ENCODE measurements around the gene MYRIP.

Gene MYRIP

DNA sequence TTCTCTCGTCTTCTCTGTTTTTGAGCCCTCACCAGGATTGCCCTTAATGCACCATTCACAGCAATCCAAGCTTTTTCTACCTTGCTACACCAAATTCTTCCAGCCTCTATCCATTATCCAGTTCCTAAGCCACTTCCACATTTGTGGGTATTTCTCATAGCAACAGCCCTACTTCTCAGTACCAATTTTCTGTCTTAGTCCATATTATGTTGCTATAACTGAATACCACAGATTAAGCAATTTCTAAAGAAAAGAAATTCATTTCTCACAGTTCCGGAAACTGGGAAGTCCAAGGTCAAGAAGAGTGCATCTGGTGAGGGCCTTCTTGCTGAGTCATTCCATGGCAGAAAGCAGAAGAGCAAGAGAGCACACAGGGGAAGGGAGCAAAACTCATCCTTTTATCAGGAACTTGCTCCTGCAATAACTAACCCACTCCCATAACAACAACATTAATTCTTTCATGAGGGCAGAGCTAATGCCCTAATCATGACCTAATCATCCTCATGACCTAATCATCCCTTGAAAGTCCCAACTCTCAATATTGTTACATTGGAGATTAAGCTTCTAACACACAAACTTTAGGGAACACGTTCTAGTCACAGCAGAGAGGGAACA, 490.4 kb downstream of the MYRIP start:
- Histone ChIP-seq H3K4me1 (ENCODE audit: control insufficient read depth in 1 of 2, insufficient read depth in 1 of 2, low read depth in 1 of 2, low read length in 1 of 2) (peaks cover 29 to 38% of the 10 kb centered on the region in 2 experiments), H3K4me3 (ENCODE audit: low read depth in 1 of 2, low read length in 1 of 2) (peak overlapping the region; percentile 16 to 49), H3K27ac (peak overlapping the region; percentile 80), H3K27me3 (no peaks in the 10 kb centered on the region), H3K36me3 (no peaks in the 10 kb centered on the region), H3K9me3 (no peaks in the 10 kb centered on the region)
- TF ChIP-seq, protein P1, sequence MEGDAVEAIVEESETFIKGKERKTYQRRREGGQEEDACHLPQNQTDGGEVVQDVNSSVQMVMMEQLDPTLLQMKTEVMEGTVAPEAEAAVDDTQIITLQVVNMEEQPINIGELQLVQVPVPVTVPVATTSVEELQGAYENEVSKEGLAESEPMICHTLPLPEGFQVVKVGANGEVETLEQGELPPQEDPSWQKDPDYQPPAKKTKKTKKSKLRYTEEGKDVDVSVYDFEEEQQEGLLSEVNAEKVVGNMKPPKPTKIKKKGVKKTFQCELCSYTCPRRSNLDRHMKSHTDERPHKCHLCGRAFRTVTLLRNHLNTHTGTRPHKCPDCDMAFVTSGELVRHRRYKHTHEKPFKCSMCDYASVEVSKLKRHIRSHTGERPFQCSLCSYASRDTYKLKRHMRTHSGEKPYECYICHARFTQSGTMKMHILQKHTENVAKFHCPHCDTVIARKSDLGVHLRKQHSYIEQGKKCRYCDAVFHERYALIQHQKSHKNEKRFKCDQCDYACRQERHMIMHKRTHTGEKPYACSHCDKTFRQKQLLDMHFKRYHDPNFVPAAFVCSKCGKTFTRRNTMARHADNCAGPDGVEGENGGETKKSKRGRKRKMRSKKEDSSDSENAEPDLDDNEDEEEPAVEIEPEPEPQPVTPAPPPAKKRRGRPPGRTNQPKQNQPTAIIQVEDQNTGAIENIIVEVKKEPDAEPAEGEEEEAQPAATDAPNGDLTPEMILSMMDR (IDR thresholded peaks at IDR 0.05): no peak

DNA sequence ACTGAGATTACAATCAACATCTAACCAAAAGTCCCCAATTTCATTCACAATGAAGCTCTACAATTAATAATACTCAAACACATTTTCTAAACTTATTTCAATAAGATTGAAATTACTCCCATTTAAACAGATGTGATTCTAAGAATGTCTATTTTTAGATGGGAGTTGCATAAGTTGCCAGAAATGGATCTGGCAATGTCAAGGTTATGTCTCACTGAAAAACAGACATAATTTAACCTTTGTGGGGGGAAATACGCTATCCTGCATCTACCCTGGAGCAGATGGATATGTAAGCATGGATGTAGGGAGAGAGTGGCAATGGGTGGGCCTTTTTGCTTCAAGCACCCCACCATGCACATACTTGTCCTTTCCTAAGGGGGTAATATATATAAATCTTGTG, 493.4 kb downstream of the MYRIP start:
- H3K9me3 ChIP-seq: no peaks in the 10 kb centered on the region
- no peak overlapping the region for H3K27ac ChIP-seq
- H3K4me1 ChIP-seq (ENCODE audit: control insufficient read depth in 1 of 2, insufficient read depth in 1 of 2, low read depth in 1 of 2, low read length in 1 of 2): peaks cover 29 to 38% of the 10 kb centered on the region in 2 experiments
- no peaks in the 10 kb centered on the region for H3K27me3 ChIP-seq
- no peaks in the 10 kb centered on the region for H3K36me3 ChIP-seq
- no peak overlapping the region for H3K4me3 ChIP-seq (ENCODE audit: low read depth in 1 of 2, low read length in 1 of 2)
- TF ChIP-seq, protein P1 (IDR thresholded peaks at IDR 0.05): no peak

DNA sequence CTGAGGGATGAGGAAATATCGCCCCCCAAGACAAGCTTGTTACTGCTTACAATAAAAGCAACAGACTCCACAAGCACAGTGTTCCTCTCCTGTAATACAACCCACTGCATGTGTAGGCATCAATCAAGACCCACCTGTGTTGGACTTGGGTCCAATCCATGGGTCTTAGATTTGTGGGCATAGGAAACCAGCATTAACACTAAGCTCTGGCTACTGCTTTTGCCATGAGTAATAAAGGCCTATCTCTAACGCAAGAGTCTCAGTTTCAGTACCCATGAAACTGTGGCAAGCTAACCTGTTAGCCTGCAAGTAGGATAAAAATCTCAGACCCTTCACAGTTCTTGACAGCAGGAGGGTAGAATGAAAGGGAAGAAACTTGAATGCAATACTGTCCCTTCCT, 494.9 kb downstream of the MYRIP start:
- TF ChIP-seq, protein P1 (IDR thresholded peaks at IDR 0.05): no peak
- Histone ChIP-seq H3K27me3 (no peaks in the 10 kb centered on the region), H3K9me3 (no peaks in the 10 kb centered on the region), H3K4me1 (ENCODE audit: control insufficient read depth in 1 of 2, insufficient read depth in 1 of 2, low read depth in 1 of 2, low read length in 1 of 2) (peaks cover 28 to 32% of the 10 kb centered on the region in 2 experiments), H3K4me3 (ENCODE audit: low read depth in 1 of 2, low read length in 1 of 2) (no peak overlapping the region), H3K27ac (no peak overlapping the region), H3K36me3 (no peaks in the 10 kb centered on the region)

DNA sequence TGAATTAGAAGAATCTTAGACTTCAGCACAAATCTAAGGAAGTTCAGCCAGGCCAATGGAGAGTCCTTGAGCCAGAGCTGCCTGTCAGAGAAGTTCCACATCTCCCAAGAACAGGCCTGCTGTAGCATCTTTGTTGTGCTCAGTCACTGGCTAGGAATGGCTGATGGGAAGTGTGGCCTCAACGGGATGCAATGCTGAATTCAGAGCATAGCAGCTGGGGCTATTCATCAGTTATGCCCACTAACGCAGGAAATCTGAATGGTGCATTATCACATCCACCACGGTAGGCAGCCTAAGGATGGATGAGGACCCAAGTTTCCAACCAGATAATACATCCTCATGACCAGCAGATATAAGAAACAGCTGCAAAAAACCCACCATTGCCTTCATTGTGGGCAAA, 496.9 kb downstream of the MYRIP start:
- Histone ChIP-seq H3K27ac (no peak overlapping the region), H3K36me3 (peaks cover 4% of the 10 kb centered on the region), H3K4me1 (ENCODE audit: control insufficient read depth in 1 of 2, insufficient read depth in 1 of 2, low read depth in 1 of 2, low read length in 1 of 2) (peaks cover 21 to 25% of the 10 kb centered on the region in 2 experiments), H3K27me3 (no peaks in the 10 kb centered on the region), H3K9me3 (no peaks in the 10 kb centered on the region), H3K4me3 (ENCODE audit: low read depth in 1 of 2, low read length in 1 of 2) (no peak overlapping the region)
- TF ChIP-seq, protein P1 (IDR thresholded peaks at IDR 0.05): no peak

DNA sequence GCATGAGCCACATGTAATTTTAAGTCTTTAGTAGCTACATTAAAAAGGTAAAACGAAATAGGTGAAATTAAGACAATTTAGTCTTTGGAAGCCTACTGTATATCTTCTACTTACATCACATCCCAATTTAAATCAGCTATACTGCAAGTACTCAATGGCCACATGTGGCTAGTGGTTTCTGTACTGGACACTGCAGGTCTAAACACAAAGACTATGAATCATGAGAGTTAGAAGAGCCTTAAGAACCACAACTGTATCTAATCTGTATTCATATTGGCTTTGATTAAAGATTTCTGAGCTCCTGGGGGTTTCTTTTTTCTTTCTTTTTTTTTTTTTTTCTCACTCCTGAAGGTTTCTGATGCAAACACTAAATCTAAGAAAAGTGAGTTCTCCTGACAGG, 497.8 kb downstream of the MYRIP start:
- TF ChIP-seq, protein P1 (IDR thresholded peaks at IDR 0.05): no peak
- Histone ChIP-seq H3K36me3 (peaks cover 12% of the 10 kb centered on the region), H3K27me3 (no peaks in the 10 kb centered on the region), H3K9me3 (no peaks in the 10 kb centered on the region), H3K27ac (no peak overlapping the region), H3K4me3 (ENCODE audit: low read depth in 1 of 2, low read length in 1 of 2) (no peak overlapping the region), H3K4me1 (ENCODE audit: control insufficient read depth in 1 of 2, insufficient read depth in 1 of 2, low read depth in 1 of 2, low read length in 1 of 2) (peaks cover 21 to 26% of the 10 kb centered on the region in 2 experiments)
